SU-DHL-6 (cell line): ENCODE measurements around the gene CPB2.

Experiments
- H2AFZ ChIP-seq: fragments of 200-600 bp; sonication (generic); 2 replicates; pipeline ENCODE4 v1.6.1; 2014; ENCODE audit warnings: low read depth, mild to moderate bottlenecking, moderate library complexity, mixed read lengths, antibody characterized with exemption, low read length; ENCODE audit not compliant: severe bottlenecking
- H3F3A ChIP-seq: fragments of 200-600 bp; shearing (Covaris generic); 2 replicates; pipeline ENCODE4 v1.6.0; 2016; ENCODE audit warnings: antibody characterized with exemption, mild to moderate bottlenecking; ENCODE audit not compliant: insufficient read depth
- H3K27ac ChIP-seq: fragments of 200-600 bp; sonication (generic); 2 replicates; pipeline ENCODE4 v1.5.1; 2016; ENCODE audit warnings: low read depth, mild to moderate bottlenecking, low read length, moderate library complexity, mixed read lengths
- H3K27me3 ChIP-seq: fragments of 200-600 bp; sonication (generic), shearing (Covaris generic); 2 replicates; pipeline ENCODE4 v1.6.0; 2014; ENCODE audit warnings: mild to moderate bottlenecking, low read length
- H3K36me3 ChIP-seq: fragments of 200-600 bp; sonication (generic); 2 replicates; pipeline ENCODE4 v1.6.1; 2014; ENCODE audit warnings: mild to moderate bottlenecking, low read length, mixed read lengths
- H3K4me2 ChIP-seq: fragments of 300-600, 200-600 bp; shearing (Covaris generic), sonication (generic); 2 replicates; pipeline ENCODE4 v1.6.0; 2014; ENCODE audit warnings: low read length, low read depth, mild to moderate bottlenecking; ENCODE audit not compliant: poor library complexity, severe bottlenecking
- H3K4me3 ChIP-seq: fragments of 200-600 bp; sonication (generic); 2 replicates; pipeline ENCODE4 v1.5.1; 2014; ENCODE audit warnings: antibody characterized with exemption, low read length, mild to moderate bottlenecking, mixed read lengths; ENCODE audit not compliant: insufficient read depth, poor library complexity, severe bottlenecking
- H3K79me2 ChIP-seq: fragments of 200-600 bp; sonication (generic); 2 replicates; pipeline ENCODE4 v1.6.1; 2014; ENCODE audit warnings: mild to moderate bottlenecking, low read length, moderate library complexity; ENCODE audit not compliant: insufficient read depth
- H3K9ac ChIP-seq: fragments of 200-600 bp; sonication (generic); 2 replicates; pipeline ENCODE4 v1.7.0; 2014; ENCODE audit warnings: mild to moderate bottlenecking, low read length
- H3K9me2 ChIP-seq: fragments of 200-600 bp; sonication (generic); replicated peaks from 2 replicates; pipeline ENCODE4 v1.6.1; 2014; ENCODE audit warnings: low read length; ENCODE audit not compliant: insufficient read depth
- H3K9me3 ChIP-seq: fragments of 200-600 bp; sonication (generic); 2 replicates; pipeline ENCODE4 v1.6.1; 2014; ENCODE audit warnings: low read length, mixed read lengths; ENCODE audit not compliant: insufficient read depth
- H4K20me1 ChIP-seq: fragments of 200-600 bp; sonication (generic); 2 replicates; pipeline ENCODE4 v1.6.1; 2014; ENCODE audit warnings: low read depth, mild to moderate bottlenecking, antibody characterized with exemption, low read length, moderate library complexity, mixed read lengths
- EZH2phosphoT487 ChIP-seq: fragments of 200-600 bp; sonication (generic), shearing (Covaris generic); conservative IDR thresholded peaks from 2 replicates; pipeline ENCODE4 v1.6.1; 2018; ENCODE audit warnings: mild to moderate bottlenecking, antibody characterized with exemption, low read length, moderate library complexity, mixed read lengths
- TF ChIP-seq, protein P1 (sequence below): fragments of 200-600 bp; sonication (generic); IDR thresholded peaks from one replicate; pipeline ENCODE4 v1.5.1; 2017; ENCODE audit warnings: antibody characterized with exemption, mild to moderate bottlenecking, low read length, moderate library complexity; ENCODE audit not compliant: insufficient read depth, poor library complexity, severe bottlenecking

Gene CPB2

DNA sequence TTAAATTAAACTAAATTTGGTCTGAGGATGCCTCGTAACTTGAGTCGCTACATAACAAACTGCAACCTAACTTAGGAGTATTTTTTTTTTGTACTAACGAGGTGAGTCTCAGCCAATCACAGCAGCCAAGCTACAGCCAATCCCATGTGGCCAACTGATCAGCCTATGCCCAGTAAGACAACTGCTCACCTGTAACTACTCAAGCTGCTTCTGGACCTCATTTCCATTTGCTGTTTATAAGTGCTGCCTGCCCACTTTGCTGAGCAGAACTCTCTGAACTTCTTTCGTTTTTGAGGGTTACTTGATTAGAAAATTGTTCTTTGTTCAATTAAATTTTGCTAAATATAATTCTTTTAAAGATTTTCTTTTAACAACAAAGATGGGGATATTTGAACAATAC lies 3.8 kb downstream of the CPB2 start:
- no peak overlapping the region for H3K27ac ChIP-seq
- H4K20me1 ChIP-seq = no peaks in the 10 kb centered on the region
- no peaks in the 10 kb centered on the region for H3K9me2 ChIP-seq
- H3K9me3 ChIP-seq = no peaks in the 10 kb centered on the region
- H3K9ac ChIP-seq = no peak overlapping the region
- TF ChIP-seq EZH2phosphoT487 = no peak
- TF ChIP-seq, protein P1, sequence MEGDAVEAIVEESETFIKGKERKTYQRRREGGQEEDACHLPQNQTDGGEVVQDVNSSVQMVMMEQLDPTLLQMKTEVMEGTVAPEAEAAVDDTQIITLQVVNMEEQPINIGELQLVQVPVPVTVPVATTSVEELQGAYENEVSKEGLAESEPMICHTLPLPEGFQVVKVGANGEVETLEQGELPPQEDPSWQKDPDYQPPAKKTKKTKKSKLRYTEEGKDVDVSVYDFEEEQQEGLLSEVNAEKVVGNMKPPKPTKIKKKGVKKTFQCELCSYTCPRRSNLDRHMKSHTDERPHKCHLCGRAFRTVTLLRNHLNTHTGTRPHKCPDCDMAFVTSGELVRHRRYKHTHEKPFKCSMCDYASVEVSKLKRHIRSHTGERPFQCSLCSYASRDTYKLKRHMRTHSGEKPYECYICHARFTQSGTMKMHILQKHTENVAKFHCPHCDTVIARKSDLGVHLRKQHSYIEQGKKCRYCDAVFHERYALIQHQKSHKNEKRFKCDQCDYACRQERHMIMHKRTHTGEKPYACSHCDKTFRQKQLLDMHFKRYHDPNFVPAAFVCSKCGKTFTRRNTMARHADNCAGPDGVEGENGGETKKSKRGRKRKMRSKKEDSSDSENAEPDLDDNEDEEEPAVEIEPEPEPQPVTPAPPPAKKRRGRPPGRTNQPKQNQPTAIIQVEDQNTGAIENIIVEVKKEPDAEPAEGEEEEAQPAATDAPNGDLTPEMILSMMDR = no peak
- H3K79me2 ChIP-seq = no peaks in the 10 kb centered on the region
- H3K36me3 ChIP-seq = no peaks in the 10 kb centered on the region
- H3F3A ChIP-seq = no peaks in the 10 kb centered on the region
- H3K4me2 ChIP-seq = no peak overlapping the region
- H3K27me3 ChIP-seq = no peaks in the 10 kb centered on the region
- H3K4me3 ChIP-seq = no peak overlapping the region
- H2AFZ ChIP-seq = no peak overlapping the region

DNA sequence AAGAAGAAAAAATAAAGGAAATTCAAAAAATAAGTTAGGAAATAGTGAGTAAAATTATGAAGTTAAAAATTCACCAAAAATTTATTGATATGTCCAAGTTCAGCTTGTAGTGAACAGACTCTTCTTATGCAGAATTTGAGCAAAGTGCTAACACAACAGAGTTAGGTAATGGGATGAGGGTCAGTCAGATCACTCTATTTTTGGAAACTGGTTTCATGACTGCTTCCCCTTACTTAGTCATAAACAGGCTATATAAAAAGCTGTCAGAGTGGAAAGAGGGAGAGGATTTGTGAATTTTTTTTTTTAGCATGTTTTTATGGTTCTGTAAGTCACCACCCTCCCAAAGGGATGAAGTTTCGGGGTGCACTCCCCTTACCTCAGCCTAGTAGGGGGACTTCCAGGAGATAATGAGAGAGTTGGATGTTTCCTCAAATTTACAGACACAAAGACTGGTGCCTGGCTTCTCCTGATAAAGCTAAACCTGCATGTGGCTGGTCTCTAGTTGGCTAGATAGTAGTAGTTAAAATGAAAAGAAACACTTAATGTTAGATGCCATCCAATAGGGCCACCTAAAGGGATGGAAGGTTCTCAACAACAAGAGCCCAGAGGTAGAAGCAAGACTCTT lies 4.5 kb downstream of the CPB2 start:
- no peaks in the 10 kb centered on the region for H3K9me3 ChIP-seq
- H3K4me2 ChIP-seq = no peak overlapping the region
- no peak overlapping the region for H3K9ac ChIP-seq
- H3K27me3 ChIP-seq = no peaks in the 10 kb centered on the region
- H4K20me1 ChIP-seq = no peaks in the 10 kb centered on the region
- TF ChIP-seq, protein P1 = no peak
- TF ChIP-seq EZH2phosphoT487 = no peak
- H3K36me3 ChIP-seq = no peaks in the 10 kb centered on the region
- no peak overlapping the region for H3K4me3 ChIP-seq
- no peak overlapping the region for H3K27ac ChIP-seq
- H2AFZ ChIP-seq = no peak overlapping the region
- no peaks in the 10 kb centered on the region for H3K9me2 ChIP-seq
- H3K79me2 ChIP-seq = no peaks in the 10 kb centered on the region
- H3F3A ChIP-seq = no peaks in the 10 kb centered on the region

DNA sequence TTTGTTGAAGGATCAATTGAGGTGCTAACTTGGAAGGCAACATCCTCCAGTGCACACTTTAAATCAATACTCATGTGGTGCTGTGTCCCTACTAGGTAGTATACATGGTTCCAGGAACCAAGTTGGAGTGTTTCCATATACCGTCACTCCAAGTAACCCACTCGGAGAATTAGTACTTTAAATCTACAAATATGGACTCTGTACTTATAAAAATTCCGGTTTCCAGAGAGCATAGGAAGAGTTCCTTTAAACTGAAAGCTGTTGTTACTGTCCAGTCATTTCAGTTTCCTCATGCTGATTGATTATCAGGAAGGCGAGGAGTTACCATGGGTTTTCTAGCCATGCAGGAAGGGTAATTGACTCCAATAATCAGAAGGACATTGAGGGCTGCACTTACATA lies 7.2 kb downstream of the CPB2 start:
- TF ChIP-seq, protein P1 = no peak
- no peak for TF ChIP-seq EZH2phosphoT487

More for the DNA sequence above, 7.2 kb downstream of the CPB2 start:
- H3K27ac ChIP-seq = no peak overlapping the region
- H4K20me1 ChIP-seq = no peaks in the 10 kb centered on the region
- H3K4me2 ChIP-seq = no peak overlapping the region
- no peak overlapping the region for H3K9ac ChIP-seq
- H2AFZ ChIP-seq = no peak overlapping the region
- no peak overlapping the region for H3K4me3 ChIP-seq
- no peaks in the 10 kb centered on the region for H3K36me3 ChIP-seq
- no peaks in the 10 kb centered on the region for H3K9me3 ChIP-seq
- H3K27me3 ChIP-seq = no peaks in the 10 kb centered on the region
- H3K79me2 ChIP-seq = no peaks in the 10 kb centered on the region
- H3F3A ChIP-seq = no peaks in the 10 kb centered on the region
- no peaks in the 10 kb centered on the region for H3K9me2 ChIP-seq
